OCI-M2 (cell line): ENCODE results near the gene RAD51B.

Experiments used
- DNase-seq: peaks from one replicate; lab custom pipeline; 2025; ENCODE audit not compliant: unreplicated experiment; lab: John Stamatoyannopoulos, UW

RAD51B gene

DNA sequence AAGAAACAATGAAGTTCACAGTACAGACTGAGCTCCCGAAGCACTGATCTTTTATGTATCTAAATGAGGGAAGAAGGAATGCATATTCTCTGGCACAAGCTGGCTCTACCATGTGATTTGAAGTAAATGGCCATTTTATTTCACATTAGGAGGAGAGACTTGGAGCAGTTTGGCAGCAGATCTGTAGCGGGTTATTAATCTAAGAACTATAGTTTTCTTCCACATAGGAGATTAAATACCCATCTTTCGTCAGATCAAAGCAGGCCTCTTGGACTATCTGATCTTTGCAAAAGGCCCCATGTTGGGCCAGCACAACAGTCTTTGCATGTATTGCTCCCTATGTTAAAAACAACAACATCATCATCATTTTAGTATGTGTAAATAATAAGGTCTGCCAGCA is 495.5 kb downstream of the RAD51B start:
- DNase-seq: no peak

DNA sequence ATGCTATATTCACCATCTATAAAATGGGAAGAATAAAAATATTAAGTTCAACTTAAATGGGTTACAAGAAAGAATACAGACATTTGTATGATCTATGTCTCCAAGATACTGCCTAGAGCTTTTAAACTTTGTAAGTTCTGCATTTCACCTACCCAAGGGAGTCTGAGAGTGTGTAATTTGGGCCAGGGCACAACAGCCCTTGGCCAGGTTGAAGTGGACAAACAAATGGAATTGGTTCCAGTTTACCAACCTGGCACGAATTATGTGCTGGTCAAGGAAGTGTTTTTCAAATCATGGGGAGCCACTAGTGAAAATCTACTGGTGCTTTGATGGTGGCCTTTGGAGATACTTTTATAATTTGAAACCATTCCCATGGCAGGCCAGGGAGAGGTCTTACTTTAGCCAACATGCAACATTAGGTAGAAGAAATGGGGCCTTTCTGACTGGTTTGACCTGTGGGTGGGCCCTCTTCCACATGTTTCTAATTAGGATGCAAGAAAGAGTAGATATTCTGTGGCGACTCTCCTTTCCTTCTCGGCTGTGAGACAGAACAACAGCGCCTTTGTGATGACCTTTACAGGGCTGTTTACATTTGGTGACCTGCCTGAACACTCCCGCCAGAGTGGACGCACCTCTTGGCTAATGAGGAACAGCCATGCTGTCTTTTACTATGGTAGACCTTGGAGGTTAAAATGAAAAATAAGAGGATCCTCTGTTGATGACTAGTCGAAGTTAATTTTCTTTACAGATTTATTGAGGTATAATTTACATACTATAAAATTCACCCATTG is 496.7 kb downstream of the RAD51B start:
- DNase-seq: no peak

DNA sequence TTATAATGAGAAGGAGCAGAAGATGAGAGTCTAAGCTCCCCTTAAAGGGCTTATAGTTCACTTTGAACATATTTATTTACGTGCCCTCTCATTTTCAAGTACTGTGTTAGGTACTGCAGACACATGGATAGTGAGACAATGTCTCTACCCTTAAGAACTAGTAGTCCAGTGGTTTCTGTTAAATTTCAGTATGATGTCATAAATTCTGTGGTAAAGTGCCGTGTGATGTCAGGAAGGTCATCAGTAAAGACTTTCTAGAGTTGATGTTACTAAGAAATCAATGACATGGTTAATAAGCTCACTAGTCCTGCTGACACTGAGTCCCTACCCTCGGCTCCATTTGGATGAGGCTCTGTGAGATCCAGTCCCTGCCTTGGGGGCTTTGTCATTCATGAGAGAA is 497.7 kb downstream of the RAD51B start:
- DNase-seq: no peak

GRCh38 chr14:68318828-68319227 is 499.2 kb downstream of the RAD51B start:
- DNase-seq: no peak

GRCh38 chr14:68320495-68320894 is 500.9 kb downstream of the RAD51B start:
- no peak for DNase-seq

DNA sequence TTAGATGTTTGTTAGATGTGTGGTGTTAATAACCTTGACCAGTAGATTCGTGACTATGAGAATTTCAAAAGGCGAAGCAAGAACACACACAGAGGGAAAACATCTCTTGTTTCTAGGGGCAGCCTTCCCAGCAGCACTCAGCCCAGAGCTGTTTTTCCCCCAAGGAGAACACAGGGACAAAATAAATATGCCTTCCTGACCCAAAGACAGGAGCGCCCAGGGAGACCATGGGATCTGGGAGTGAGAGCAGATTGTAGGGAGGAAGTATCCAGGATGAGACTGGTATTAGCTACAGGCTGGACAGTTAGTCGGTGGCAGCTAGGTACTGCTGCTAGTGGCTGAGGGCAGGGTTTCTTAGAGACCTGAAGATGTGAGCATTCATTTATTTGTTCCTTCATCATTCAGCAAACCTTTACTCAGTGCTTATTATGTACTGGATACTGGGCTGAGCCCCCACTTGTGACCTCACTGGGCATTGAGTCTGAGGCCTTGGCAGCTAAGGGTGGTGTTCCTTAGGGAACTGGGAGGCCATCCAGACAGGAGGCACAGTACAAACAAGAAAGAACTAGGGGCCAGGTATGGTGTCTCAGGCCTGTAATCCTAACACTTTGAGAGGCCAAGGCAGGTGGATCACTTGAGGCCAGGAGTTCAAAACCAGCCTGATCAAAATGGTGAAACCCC is 503.5 kb downstream of the RAD51B start:
- DNase-seq: no peak

DNA sequence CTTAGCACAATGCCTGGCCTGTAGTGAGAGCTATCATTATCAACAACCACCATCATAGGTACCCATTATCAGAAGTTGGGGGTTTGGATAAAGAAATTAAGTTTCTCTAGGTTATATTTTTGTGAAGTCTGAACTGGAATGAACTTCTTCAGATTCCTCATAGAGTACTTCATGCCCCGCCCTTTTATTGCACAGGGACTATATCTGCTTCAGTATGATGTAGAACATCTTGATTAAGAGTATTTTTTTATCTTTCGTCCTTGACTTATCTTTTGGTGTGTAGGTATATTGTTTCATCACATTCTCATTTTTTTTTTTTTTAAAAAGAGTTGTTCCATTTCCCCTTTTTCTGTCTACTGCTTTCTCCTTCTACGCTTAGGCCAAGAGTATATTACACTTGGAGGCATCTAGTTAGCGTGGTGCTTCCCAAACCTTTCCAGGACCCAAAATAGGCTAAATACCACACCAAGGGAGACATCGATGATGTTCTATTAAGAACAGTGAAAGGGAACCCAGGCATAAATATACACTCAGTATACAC is 505.8 kb downstream of the RAD51B start:
- no peak for DNase-seq

GRCh38 chr14:68327231-68327630 is 507.7 kb downstream of the RAD51B start:
- DNase-seq: no peak

DNA sequence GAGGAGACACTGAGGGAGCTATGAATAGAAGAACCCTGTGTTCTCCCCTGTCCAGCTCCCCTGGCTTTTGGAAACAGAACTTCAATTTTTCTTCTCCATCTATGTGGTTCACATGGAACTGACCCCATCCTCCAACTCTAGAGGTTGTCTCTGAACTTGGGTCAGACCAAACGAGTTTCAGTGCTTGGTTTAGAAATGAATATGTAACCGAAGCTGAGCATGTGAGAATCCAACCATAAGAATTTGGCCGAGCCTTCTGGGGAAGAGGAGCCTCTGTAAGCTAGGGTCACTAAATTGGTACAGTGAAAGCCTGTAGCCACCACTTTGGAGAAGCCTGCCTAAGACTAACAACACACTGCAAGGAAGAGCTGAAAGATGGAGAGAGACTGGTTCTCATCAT is 508.9 kb downstream of the RAD51B start:
- DNase-seq: no peak

DNA sequence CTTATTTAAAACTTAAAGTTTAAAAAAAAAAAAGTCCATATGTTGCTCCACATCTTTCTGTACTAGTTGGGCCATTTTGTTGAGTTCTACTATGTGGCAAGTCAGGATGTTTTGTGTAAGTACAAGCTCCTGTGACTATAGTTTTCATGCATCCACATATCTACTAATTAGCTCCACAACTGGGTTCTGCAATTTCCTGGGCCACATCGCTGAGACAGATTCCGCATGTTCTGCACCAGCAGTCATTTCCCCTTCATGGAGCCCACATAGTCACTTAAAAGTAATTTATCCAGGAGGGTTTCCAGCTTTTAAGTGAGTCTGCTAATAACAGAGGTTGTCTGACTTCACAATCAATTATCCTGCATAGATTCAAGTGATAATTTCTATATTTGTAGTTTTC is 511.8 kb downstream of the RAD51B start:
- DNase-seq: no peak

- no peak for DNase-seq
Measured at GRCh38 chr14:68331991-68332390, 512.4 kb downstream of the RAD51B start.

GRCh38 chr14:68333262-68333661 is 513.7 kb downstream of the RAD51B start:
- DNase-seq: no peak

- no peak for DNase-seq
Measured at GRCh38 chr14:68335312-68335711, 515.7 kb downstream of the RAD51B start.

GRCh38 chr14:68336165-68336564 is 516.6 kb downstream of the RAD51B start:
- DNase-seq: no peak

DNA sequence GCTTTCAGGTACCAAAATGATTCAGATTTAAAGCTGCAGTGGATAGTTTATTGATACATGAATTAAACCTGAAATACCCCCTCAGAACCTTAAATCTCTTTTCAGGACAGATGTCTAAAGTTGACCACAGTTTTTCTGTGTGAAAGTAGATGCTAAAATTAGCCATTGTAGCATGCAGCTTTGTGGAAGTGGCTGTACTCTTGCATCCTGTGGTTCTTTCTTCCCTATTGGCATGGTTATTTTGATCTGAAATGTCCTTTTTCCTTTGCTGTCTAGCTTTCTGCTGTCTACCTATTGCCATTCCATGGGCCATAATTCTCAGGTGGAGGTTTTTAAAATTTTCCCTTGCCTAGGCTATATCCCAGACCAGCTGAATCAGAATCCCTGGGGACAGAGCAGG is 517.7 kb downstream of the RAD51B start:
- DNase-seq: no peak

- no peak for DNase-seq
Measured at GRCh38 chr14:68340262-68340661, 520.7 kb downstream of the RAD51B start.

DNA sequence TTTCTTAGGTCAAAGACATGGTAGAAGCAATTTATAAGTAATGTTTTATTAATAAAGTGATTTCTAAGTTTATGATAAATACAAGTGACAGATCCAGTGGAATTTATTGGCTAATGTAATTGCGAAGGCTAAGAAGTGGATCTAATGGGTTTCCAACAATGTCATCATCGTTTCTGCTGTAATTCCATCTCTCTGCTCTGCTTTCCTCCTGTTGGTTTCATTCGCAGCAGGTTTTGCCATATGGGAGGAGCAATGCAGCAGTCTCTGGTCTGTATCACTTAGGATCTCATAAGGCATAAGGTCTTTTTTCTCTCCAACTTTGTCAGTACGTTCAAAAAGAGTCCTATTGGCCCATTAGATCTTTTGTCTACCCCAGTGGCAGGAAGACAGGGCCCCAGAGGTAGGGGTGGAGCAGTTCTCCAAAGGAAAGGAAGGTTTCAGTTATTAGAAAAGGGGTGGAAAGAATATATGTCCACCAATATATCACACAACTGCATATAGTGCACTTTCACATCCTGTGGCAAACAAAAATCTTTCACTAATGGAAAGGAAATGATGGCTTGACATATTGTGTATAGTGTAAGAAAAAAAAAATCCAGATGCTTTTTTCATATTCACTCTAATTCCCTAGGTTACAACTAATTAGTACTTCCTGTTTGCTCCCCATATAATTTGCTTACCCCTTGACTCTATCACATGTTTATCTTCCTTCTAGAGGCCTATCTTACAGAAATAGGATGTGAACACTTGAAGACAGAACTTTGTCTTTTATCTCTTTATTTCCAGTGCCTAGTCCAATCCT is 522.0 kb downstream of the RAD51B start:
- no peak for DNase-seq

DNA sequence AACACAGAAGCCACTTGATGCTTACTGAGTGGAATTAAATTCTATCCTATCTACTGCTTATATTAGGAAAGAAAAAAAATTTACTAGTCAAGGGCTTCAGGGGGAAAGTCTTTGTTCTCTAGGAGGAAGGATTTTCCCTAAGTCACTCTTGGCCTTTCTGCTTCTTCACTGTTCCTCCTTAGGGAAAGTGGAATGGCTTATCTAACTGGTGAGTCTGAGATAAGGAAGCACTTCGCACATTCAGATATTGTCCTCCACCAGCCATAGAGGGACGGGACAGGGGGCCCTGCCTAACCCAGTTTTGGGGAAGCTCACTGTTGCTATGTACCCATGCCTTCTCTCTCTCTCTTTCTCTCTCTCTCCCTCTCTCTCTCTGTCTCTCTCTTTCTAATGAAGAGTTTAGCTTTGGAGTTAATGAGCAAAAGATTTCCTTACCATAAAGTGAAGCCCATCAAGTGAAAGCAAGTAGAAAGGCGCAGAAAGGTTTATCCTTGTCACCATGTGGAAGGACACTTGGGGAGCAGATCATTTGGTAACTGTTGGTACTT is 522.7 kb downstream of the RAD51B start:
- no peak for DNase-seq

- no peak for DNase-seq
Measured at GRCh38 chr14:68343534-68344118, 524.0 kb downstream of the RAD51B start.

DNA sequence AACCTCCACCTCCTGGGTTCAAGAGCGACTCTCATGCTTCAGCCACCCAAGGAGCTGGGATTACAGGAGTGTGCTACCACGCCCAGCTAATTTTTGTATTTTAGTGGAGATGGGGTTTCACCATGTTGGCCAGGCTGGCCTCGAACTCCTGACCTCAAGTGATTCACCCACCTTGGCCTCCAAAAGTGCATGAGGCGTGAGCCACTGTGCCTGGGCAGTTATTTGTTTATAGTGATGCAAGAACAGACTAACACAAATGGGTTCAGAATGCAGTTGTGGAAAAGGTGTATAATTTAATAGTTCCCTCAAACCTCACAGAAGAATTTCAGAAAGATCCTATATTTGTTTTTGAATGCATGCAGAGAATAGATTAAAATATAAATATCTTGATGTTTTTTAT is 526.2 kb downstream of the RAD51B start:
- DNase-seq: no peak
